Panc1 (cell line): Measurements from ENCODE around the gene HPGDS.

Source experiments
- SIN3A ChIP-seq: IDR thresholded peaks from 2 replicates; pipeline ENCODE4 v1.6.1; 2012; ENCODE audit warnings: low read depth, mild to moderate bottlenecking, low read length, moderate library complexity, borderline replicate concordance; ENCODE audit not compliant: insufficient read depth
- TCF7L2 ChIP-seq: IDR thresholded peaks from 2 replicates; pipeline ENCODE4 v1.6.1; 2011; ENCODE audit warnings: mild to moderate bottlenecking, low read depth, low read length, inconsistent platforms

DNA sequence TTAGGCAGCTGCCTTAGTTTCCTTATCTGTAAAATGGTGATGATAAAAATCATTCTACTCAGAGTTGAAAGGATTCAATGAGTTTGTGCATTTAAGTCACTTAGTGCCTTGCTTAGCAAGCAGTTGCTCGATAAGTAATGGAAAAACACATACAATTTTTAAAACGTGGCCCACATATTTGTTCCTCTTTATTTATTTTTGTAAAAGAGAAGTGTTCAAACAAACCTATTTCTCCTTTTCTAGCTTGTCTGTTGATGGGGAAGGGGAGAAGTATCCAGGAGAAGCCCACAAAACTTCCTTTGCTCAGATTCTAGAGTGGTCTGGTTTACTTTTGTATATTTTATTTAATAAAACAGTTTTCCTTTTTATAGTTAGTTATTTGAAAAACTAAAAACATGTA lies 3.3 kb upstream of the HPGDS start:
- TF ChIP-seq SIN3A (no peak), TCF7L2 (no peak)
